NCI-H82 treated with DMSO at 0.1 percent for 48 hours (cell line): ENCODE results near the gene ARHGEF10L.

ENCODE experiments used
- DNase-seq: peaks from one replicate; lab custom pipeline; 2025; ENCODE audit not compliant: unreplicated experiment; lab: John Stamatoyannopoulos, UW

ARHGEF10L gene

DNA sequence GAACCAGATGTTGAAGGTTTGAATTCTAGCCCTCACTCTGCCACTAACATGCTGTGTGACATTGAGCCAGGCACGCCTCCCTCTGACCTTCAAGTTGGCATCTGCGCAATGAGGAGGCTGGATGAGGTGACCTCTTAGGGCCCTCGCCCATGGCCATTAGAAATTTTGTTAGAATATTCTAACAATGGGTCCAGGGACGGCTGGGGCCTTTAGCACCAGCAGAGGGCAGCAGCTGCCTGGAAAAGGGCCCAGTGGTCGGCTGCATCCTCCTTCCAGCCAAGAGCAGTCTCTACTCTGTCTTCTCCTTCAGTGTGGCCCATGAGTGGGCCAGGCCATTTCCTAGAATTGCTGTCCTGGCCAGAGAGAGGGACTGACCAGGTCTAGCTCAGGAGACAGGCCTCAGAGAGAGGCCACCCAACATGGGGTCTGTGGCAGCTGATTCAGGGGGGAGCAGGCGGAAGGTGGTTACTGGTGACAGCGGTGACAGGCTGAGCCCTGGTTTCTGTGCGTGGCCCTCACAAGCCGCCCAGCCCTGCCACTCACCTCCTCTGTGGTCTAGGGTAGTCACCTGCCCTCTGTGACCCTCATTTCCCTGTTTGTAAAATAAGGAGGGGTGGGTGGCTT is 114.3 kb downstream of the ARHGEF10L start:
- DNase-seq = peak; percentile 15

DNA sequence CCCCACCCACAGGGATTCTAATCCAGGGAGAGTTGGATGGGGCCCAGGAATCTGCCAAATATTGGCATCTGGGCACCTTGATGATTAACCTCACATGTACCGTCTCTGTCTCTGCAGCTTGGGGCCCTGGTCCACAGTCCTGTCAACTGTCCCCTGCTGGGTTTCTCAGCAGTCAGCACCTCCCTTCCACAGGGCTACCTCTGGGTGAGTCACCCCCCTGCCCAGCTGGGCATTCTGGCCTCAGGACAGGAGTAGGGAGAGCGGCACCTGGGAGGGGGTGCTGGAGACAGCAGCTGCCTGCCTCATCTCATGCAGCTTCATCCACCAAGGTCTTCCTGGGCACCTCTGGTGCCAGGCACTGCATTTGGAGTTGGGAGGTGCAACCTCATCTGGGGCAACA is 115.0 kb downstream of the ARHGEF10L start:
- DNase-seq = no peak

DNA sequence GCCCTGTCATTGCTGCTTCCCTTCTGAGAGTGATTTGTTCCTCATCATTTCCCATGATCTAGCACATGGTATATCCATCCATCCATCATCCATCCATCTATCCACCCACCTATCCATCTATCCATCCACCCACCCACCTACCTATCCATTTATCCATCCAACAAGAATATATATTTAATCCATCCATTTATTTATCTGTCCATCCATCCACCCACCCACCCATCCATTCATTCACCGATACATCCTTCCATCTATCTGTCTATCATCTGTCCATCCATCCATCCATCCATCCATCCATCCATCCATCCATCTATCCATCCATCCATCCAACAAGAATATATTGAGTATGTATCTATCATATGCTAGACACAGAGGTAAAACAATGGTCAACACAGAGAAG is 115.7 kb downstream of the ARHGEF10L start:
- DNase-seq = no peak

DNA sequence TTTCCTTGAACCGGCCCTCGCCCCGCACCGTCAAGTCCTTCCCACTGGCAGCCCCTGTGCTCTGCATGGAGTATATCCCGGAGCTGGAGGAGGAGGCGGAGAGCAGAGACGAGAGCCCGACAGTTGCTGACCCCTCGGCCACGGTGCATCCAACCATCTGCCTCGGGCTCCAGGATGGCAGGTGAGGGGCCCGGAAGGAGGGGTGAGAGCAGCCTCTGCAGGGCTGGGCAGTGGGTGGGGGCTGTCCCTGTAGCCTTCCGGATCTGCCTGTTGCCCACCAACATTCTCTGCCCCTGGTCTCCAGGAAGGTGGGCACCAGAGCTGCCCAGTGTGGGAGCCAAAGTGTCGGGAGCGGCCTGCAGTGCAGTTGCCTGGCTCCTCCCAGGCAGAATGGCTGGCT is 116.4 kb downstream of the ARHGEF10L start:
- no peak for DNase-seq

DNA sequence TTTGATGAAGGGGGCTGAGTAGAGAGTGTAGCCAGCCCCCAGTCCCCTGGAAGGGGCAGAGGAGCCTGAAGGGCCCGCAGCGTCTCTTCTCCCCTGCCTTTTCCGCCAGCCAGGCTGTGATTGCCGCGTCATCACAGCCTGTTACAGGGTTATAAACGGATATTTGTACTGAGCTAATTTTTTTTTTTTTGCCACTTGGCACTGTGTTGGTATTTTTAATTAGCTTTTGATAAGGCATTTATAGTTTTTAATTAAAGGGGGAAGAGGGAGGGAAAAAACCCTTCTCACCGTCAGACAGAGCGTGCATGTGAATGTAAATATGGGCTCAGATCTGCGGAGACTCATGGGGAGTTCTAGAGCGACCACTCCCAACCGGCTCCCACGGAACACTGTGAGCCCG is 117.9 kb downstream of the ARHGEF10L start:
- DNase-seq = no peak

DNA sequence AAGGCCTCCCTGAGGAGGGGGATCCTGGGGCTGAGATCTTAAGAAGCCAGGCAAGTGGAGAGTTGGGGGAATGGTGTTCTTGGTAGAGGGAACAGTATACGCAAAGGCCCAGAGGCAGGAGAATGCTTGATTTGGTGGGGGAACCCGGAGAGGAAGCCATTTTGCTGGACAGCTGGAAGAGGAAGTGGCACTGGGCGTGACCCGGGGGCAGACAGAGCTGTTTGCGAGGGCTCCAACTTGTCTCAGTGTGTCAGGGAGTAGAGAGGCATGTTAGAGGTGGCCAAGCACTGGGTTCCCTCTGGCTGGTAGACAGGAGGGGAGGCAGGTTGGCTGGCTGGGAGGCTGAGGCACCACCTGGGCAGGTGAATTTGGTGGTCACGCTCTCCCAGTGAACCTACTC is 119.3 kb downstream of the ARHGEF10L start:
- no peak for DNase-seq

DNA sequence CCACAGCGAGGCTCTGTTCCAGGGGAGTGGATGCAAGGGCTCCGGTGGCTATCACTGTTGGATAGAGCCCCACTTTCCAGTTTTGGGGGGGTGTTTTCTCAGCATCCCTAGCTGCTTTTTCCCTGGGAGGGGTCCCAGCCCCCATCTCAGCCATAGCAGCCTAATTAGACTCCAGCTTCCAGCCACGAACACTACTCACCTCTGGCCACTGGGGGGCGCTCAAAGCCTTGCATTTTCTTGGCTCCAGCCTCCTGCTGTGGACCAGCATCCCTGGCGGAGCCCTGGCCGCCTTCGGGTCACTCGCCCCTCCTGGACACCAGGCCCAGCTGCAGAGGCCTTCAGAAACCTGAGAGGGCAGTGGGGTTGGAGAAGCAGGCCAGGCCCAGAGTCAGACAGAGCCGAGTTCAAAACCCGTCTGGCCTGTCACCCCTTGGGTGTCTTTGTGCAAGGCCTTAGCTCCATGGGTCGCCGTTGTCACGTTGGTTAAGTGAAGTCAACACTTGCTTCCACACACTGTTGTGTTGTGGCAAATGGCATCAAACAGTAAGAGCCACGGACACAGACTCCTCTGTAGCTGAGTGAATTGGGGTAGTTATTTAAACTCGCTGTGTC is 122.2 kb downstream of the ARHGEF10L start:
- DNase-seq = peak; percentile 7

DNA sequence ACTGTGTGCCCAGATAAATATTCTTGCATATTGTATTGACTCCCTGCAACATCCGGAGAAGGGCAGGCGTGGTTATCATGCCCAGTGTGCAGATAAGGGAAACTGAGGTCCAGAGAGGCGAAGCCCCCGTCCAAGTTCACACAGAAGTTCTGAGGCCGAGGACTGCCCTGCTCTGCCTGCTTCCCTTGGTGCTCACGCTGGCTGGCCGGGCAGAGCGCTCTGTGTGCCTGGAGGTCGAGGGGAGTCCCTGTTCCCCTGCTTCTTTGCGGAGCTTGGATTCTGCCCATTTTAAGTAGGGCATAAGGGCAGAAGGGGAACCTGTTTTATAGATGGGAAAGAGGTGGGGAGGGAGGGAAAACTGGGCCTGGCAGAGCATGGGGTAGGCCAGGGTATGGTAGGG is 122.8 kb downstream of the ARHGEF10L start:
- no peak for DNase-seq

DNA sequence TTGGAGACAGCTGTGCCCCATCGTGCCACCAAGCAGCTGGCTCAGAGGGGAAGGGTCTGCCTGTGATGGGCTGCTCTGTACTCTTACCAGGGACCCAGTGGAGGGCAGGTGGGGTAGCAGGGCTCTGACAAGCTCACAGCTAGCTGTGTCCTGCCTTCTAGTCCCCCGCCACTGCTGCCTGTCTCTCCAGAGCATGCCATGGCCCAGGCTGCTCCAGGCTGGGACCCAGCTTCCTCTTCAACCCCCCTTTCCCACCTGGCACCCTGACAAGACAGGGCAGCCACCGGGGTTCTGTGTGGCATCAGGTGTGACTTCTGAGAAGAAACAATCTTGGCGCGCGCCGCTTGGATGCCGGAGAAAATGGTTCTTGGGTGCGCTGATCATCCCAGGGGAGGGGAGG is 123.3 kb downstream of the ARHGEF10L start:
- no peak for DNase-seq

DNA sequence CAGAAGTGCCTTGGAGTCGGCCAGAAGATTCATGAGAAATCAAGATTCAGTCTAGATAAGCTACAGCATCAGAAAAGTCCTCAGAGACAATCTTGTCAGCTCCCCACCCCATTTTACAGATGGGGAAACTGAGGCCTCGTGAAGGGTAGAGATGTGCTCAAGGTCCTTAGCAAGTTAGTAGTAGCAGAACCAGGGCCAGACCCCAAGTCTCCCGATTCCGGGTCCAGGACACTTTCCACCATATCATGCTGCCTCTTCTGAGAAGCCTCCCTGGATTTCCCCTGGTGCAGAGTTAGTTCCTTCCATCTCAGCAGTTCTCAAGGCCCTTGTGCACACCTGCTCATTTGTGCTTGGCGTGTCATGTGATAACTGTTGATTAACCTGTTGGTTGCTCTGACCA is 124.1 kb downstream of the ARHGEF10L start:
- no peak for DNase-seq

DNA sequence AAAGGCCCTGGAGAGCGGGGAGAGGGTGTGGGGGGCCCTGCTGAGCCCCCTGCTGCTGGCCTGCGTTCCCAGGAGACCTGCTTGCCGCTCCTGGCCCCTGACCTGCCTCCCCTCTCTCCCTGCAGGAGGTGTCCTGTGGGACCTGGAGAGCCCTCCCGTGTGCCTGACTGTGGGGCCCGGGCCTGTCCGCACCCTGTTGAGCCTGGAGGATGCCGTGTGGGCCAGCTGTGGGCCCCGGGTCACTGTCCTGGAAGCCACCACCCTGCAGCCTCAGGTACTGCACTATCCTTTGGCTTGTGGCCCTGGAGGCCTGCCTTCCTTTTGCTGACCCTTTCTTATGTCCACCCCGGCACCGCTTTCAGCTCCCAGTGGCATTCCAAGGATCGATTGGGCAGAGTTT is 124.8 kb downstream of the ARHGEF10L start:
- no peak for DNase-seq

DNA sequence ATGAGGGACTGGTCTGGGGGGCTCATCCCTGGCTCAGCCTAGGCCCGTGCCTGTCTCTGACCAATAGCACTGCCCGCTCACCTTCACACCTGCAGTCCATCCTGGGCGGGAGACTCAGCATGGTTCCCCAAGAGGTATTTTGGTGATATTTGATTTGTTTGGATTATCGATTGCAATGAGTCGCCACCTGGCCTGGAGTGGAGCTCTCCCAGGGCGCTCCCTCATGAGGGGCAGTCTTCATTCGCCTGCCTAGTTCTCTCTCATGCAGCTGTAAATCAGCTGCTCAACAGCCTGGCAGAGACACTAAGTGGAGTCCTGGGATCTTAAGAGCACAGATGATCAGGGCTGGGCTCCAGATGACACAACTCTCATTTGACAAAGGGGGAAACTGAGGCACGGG is 125.6 kb downstream of the ARHGEF10L start:
- no peak for DNase-seq

DNA sequence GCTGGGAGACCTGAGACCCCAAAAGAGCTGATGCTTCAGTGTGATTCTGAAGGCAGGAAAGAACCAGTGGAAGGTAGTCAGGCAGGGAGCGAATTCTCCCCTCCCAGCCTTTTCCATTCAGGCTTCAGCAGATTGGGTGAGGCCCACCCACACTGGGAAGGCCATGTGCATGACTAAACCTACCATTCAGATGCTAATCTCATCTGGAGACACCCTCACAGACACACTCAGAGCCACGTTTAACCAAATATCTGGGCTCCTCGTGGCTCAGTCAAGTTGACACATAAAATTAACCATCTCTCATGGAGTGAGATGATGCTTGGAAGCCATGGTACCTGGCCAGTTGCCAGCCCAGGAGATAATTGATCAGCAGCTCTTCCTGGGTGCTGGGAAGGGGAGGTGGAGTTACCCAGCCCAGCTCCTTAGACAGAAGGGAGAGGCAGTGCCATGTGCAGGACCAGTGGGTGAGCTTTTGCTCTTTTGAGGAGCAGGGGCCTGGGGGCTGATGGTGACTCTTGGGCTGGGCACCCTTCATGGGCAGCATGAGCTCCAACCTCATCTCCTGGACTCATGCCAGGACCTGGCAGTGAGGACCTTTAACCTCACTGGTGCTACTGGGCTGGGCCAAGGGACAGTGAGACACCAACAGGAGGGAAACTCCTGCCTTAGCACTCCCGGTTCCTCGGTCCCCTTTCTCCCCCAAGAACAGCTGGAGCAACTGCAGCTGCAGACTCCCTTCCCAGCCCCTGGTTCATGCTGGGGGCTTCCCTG is 126.6 kb downstream of the ARHGEF10L start:
- no peak for DNase-seq

DNA sequence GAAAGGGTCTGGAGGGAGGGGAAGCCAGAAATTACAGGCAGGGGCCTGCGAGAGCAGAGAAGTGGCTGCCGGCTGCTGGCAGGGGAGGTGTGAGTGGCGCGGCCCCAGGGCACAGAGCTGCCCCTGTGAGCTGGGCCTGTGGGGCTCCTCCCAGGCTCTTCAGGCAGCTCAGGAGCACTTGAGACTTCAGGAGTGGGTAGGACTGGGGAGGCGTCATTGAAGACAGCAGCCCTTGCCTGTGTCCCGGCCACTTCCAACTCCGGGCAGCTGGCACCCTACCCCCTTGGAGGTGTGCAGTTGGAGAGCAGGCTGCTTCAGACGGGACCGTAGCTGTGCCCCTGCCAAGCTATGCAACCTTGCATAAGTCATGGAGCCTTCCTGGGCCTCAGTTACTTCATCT is 128.1 kb downstream of the ARHGEF10L start:
- no peak for DNase-seq

DNA sequence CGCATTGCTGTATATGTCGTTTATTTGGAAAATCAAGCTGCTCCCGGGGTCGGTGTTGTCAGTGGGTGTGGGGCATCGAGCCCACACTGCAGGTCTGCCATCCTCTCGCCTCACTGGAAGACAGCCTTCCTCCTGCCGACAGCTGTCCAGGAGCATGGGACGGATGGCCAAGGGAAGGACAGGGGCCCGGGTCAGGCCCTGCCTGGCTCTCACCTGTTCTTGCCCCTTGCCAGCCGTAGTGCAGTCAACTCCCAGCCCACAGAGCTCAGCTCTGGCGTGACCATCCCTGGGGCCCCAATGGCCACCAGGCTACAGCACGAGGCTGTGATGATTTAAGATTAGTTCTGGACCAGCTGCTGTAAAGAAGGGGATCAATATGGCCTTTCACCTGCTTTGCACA is 128.7 kb downstream of the ARHGEF10L start:
- DNase-seq = no peak

DNA sequence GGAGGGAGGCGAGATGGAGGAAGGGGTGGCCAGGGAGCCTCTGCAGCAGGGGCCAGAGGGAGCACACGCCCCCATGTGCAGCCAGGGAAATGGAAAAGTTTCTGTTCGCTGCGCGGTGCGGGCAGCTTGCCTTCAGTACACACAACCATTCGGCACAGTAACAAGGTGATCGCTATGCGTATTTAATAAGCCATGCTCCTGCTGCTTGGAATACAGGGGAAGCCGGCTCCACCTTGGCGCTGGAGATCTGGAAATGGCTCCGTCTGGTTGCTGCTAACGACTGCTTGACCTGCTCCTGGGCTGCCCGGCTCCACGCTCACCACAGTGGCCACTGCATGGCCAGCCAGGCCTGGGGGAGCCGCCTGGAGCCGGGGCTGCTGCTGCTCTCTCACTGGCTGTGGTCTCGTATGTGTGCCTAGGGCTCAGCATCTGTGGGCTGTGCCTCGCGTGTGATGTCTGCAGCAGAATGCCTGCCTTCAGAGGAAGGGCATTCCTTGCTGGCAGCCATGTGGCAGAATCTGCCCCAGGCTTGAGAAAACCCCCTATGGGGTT is 129.2 kb downstream of the ARHGEF10L start:
- DNase-seq = no peak

DNA sequence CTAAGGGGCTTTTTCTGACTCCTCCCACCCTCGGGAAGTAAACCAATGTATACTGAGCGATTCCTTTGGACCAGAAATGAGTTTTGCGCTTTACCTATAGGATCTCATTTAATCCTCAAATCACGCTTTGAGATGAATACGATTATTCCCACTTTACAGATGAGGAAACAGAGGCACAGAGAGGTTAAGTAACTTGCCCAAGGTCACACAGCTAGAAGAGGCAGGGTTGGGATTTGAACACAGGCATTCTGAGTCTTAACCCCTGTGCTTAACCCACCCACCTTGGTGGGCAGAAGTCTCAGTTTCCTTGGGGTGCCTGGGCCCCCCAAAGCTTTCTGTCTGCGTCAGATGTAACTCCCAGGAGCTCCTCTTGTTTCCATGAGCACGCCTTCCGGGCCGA is 129.8 kb downstream of the ARHGEF10L start:
- DNase-seq = no peak

DNA sequence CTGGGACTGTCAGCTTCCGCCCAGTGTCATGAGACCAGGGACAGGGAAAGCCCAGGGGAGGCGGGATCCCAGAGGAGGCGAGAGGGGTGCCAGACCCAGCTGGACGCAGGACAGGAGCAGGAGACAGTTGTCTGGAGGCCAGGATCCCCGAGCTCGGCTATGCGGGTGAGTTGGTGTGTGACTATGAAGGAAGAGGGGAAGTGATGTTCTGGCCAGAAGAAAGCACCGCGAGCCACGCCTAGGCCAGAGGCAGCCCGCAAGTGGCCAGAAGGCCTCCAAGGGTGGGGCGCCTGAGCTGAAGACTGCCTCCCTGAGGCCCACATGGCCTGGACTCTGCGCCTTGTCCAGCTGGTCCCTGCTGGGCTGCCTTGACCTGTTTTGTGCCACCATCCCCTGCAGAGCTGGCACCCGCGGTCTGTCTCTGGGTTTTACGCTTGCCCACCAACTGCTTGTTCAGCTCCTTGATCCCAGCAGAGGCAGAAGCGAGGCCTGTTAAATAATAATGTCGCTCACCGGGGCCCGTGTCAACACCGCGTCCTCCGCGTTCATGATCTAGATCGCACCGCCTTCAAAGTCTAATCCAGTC is 130.5 kb downstream of the ARHGEF10L start:
- no peak for DNase-seq

DNA sequence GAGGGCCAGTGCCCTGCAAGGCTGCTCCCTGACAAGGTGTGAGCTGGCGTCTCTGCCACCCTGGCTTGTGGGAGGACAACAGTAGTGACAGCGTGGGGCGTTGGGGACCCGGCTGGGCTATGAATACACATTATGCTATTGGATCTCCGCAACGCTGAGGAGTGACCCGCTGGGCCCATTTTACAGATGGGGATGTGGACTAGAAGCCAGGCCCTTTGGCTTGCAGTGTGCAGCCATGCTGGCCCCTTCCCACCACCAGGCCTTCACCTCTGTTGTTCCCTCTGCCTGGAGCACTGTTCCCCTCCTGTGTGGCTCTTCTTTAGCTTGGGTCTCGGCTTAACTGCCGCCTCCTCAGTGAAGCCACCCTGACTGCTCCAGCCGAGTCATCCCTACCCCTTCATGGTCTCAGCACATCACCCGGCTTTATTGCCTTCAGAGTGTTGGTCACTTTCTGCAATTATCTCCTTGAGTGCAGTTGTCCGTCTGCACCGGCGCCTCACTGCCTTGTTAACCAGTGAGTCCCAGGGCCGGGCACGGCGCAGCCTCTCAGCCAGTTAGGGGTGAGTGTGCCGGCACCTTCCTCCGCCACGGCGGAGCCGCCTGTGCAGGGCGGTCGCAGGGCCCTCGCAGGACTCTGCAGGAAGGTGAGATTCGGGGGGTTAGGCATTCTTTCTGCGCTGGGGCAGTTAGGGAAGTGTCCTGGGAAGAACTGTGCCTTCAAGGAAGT is 131.3 kb downstream of the ARHGEF10L start:
- no peak for DNase-seq

DNA sequence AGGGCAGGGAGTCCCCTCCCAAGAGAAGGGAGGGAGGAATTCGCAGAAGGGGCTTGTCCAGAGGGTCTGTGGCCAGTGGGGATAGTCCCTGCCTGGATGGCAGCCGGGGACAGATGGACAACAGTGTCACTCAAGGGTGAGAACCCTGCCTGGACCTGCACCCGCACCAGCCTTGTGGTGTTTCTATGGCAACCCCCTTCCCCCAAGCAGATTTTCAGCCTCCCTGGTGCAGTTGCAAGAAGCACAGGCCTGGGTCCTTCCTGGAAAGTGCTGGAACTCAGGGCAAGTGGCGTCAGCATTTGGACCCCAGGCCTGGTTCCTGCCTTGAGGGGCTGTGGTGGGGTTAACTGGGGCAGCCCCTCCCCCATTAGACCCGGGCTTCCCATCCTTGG is 131.8 kb downstream of the ARHGEF10L start:
- no peak for DNase-seq

DNA sequence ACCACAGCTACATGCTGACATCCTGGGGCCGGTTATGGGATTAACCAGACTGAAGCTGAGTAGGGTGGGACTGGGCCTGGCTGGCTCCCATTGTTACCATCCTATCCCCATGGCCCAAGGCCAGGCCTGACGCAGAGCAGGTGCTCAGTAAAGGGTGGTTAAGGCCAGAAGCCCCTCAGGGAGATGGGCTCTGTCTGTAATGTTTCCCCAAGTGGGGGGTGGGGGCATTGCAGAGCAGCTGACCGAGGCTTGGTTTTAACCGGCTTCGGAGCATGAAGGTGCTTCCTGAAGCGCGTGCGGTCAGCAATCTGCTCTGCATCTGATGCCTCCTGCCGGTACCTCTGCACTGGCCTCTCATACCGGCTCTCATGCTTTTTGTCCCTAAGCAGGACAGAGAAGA is 132.2 kb downstream of the ARHGEF10L start:
- no peak for DNase-seq
